Liver (tissue), 3 donors: ENCODE data around the gene ADGRL2.

Experiments used
- ATF3 ChIP-seq: IDR thresholded peaks from 2 replicates; pipeline ENCODE4 v1.6.1; 2016; ENCODE audit warnings: antibody characterized with exemption
- CTCF ChIP-seq: fragments of 150-350 bp; IDR thresholded peaks from 2 replicates; pipeline ENCODE4 v1.5.1; 2017; ENCODE audit warnings: improper control_type of control experiment, low read depth, low read length; ENCODE audit not compliant: missing input control
- EGR1 ChIP-seq, 2 donors: IDR thresholded peaks; 2 replicates each; pipeline ENCODE4 v1.6.1; 2016 to 2018; ENCODE audit warnings: antibody characterized with exemption in 2 of 2, low read depth in 2 of 2
- FOXA2 ChIP-seq: IDR thresholded peaks from 2 replicates; pipeline ENCODE4 v1.6.1; 2016; ENCODE audit warnings: antibody characterized with exemption
- JUND ChIP-seq, 2 donors: IDR thresholded peaks; 2 replicates each; pipeline ENCODE4 v1.6.1; 2016; ENCODE audit warnings: antibody characterized with exemption in 2 of 2
- MAX ChIP-seq: IDR thresholded peaks from 2 replicates; pipeline ENCODE4 v1.6.1; 2016; ENCODE audit warnings: antibody characterized with exemption
- RAD21 ChIP-seq, 2 donors: IDR thresholded peaks; 2 replicates each; pipeline ENCODE4 v1.6.1; 2016; ENCODE audit warnings: antibody characterized with exemption in 2 of 2, mild to moderate bottlenecking in 2 of 2
- REST ChIP-seq: IDR thresholded peaks from 2 replicates; pipeline ENCODE4 v1.6.1; 2016; ENCODE audit warnings: antibody characterized with exemption, mild to moderate bottlenecking
- SP1 ChIP-seq: IDR thresholded peaks from 2 replicates; pipeline ENCODE4 v1.6.1; 2018; ENCODE audit warnings: antibody characterized with exemption, mild to moderate bottlenecking
- TAF1 ChIP-seq: conservative IDR thresholded peaks from 2 replicates; pipeline ENCODE4 v1.6.1; 2016; ENCODE audit warnings: antibody characterized with exemption, mild to moderate bottlenecking
- YY1 ChIP-seq: IDR thresholded peaks from 2 replicates; pipeline ENCODE4 v1.6.1; 2016; ENCODE audit warnings: antibody characterized with exemption, mild to moderate bottlenecking
- ZBTB33 ChIP-seq: IDR thresholded peaks from 2 replicates; pipeline ENCODE4 v1.6.1; 2016; ENCODE audit warnings: antibody characterized with exemption
- donor health status: healthy.
- donor health status: healthy.

- TF ChIP-seq CTCF (no peak), REST (no peak), RAD21 (IDR thresholded peaks at IDR 0.05) (no peak), MAX (no peak), EGR1 (IDR thresholded peaks at IDR 0.05; ENCODE audit: low read depth in 2 of 2) (no peak), TAF1 (no peak), ATF3 (no peak), SP1 (no peak), YY1 (no peak), ZBTB33 (no peak), JUND (IDR thresholded peaks at IDR 0.05) (no peak), FOXA2 (no peak)
These were observed 5.7 kb downstream of the ADGRL2 start for GRCh38 chr1:81806432-81806770.
